Spinal cord (tissue), 10 donors: ENCODE data around the gene TAF1. TPM values are rescaled to one million over a fixed set of nuclear protein-coding genes. Genes with fewer than 3 reads are reported as not detected.
"Not testable (repeated sequence)": the region's sequence is repeated elsewhere in the genome, so short reads cannot be mapped to it uniquely, and the experiment has no call there.

Source experiments
- DNase-seq, 6 donors: peaks; one replicate each; pipeline versions ENCODE4 v3.0.0 to v3.0.0-alpha.2; 2013 to 2015; ENCODE audit warnings: low spot score in 6 of 6, low read depth in 4 of 6
- H3K27ac ChIP-seq: one replicate; pipeline ENCODE4 v1.5.1; 2013; ENCODE audit warnings: low read depth, low read length, control low read depth
- H3K27me3 ChIP-seq: one replicate; pipeline ENCODE4 v1.6.1; 2013; ENCODE audit warnings: low read length; ENCODE audit not compliant: control insufficient read depth, insufficient read depth
- H3K36me3 ChIP-seq: one replicate; pipeline ENCODE4 v1.6.1; 2013; ENCODE audit warnings: low read length; ENCODE audit not compliant: control insufficient read depth, insufficient read depth
- H3K4me1 ChIP-seq: one replicate; pipeline ENCODE4 v1.6.1; 2013; ENCODE audit warnings: low read length; ENCODE audit not compliant: control insufficient read depth, insufficient read depth
- H3K4me3 ChIP-seq: one replicate; pipeline ENCODE4 v1.5.1; 2013; ENCODE audit warnings: low read depth, low read length, control low read depth
- H3K9me3 ChIP-seq: one replicate; pipeline ENCODE4 v1.6.1; 2013; ENCODE audit warnings: low read length; ENCODE audit not compliant: control insufficient read depth, insufficient read depth
- WGBS: methylation state at CpG from one replicate; pipeline ENCODE4 v1.1.5; 2013; ENCODE audit warnings: missing lambda C conversion rate; ENCODE audit not compliant: insufficient coverage; 5-methylcytosine and 5-hydroxymethylcytosine counted together
- polyA plus RNA-seq, 2 donors: library from polyadenylated mRNA; unstranded; fragments of 120-200 nt; gene quantifications; one replicate each; pipeline ENCODE4 v1.2.1, GENCODE V29; 2013; ENCODE audit not compliant: insufficient read length in 2 of 2
- total RNA-seq, 2 donors: library from RNA; depleted of rRNA in 1 of 2; stranded (reverse); fragments of 120-200 nt in 1 of 2; fragments of >200 nt in 1 of 2; gene quantifications; one replicate each; pipeline versions ENCODE4 v1.2.3 to v1.2.4, GENCODE V29; 2013 to 2014
- donor health status: healthy.

The TAF1 gene
- total and polyA plus RNA-seq, 4 donors, result 26.3 to 53.6 (median 35.9) TPM

- Histone ChIP-seq H3K36me3 (peaks cover 5% of the 10 kb centered on the region), H3K9me3 (no peaks in the 10 kb centered on the region), H3K4me1 (peaks cover 14% of the 10 kb centered on the region), H3K27me3 (no peaks in the 10 kb centered on the region), H3K4me3 (peak overlapping the region; percentile 58), H3K27ac (peak overlapping the region; percentile 63)
- WGBS, result 41% methylated on average over 13 of the region's 16 CpGs
- no peak for DNase-seq
These were observed 742 bp upstream of the TAF1 start for GRCh38 chrX:71365356-71365874.

DNA sequence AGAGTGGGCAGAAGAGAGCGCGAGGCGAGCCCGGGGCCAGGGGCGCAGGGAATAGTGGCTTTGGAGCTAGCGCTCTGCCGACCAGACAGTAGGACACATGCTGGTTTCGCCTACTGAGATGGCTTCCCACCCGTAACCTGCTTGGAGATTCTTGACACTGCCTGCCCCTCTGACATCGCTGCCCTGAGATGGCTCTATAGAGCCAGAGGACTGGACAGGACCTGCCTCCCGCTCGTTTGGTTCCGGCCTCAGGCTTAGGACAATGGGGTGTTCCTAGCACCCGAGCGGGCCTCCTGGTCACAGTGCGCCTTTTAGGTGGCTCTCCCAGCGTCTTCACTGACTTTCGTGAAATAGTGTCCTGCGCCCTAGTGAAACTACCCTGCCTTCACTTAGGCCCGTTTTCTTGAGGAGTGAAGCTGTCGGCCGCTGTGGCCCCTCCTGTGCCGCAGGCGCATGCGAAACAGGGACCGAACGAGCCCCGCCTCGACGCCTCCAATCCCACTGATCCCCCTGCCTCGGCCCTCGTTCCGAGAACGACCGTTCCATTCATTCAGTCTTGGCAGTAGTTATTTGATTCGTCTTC is 608 bp downstream of the TAF1 start:
- H3K4me1 ChIP-seq, result peaks cover 14% of the 10 kb centered on the region
- peak in 2 of 6 donors; percentile 35 for DNase-seq
- H3K27me3 ChIP-seq, result no peaks in the 10 kb centered on the region
- H3K27ac ChIP-seq, result peak overlapping the region; percentile 83
- H3K9me3 ChIP-seq, result no peaks in the 10 kb centered on the region
- H3K36me3 ChIP-seq, result peaks cover 5% of the 10 kb centered on the region
- peak overlapping the region; percentile 72 for H3K4me3 ChIP-seq
- WGBS, result 36% methylated on average over 32 of the region's 36 CpGs

DNA sequence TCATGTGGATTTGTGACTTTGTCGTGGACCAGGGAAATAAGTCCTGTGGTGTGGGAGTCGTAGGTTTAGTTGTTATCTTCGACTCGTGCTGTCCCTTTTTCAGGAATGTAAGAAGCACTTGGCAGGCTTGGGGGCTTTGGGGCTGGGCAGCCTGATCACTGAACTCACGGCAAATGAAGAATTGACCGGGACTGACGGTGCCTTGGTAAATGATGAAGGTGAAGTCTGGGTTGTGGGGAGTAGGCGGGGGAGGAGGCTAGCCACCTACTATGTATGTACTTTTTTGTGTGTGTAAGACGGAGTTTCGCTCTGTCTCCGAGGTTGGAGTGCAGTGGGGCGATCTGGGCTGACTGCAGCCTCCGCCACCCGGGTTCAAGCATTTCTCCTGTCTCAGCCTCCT is 1.2 kb downstream of the TAF1 start:
- peaks cover 5% of the 10 kb centered on the region for H3K36me3 ChIP-seq
- no peaks in the 10 kb centered on the region for H3K27me3 ChIP-seq
- peaks cover 14% of the 10 kb centered on the region for H3K4me1 ChIP-seq
- peak overlapping the region; percentile 72 for H3K4me3 ChIP-seq
- 55% methylated on average over 14 of the region's 14 CpGs for WGBS
- DNase-seq, result peak in 1 of 6 donors; percentile 1
- no peak overlapping the region for H3K27ac ChIP-seq
- H3K9me3 ChIP-seq, result no peaks in the 10 kb centered on the region

DNA sequence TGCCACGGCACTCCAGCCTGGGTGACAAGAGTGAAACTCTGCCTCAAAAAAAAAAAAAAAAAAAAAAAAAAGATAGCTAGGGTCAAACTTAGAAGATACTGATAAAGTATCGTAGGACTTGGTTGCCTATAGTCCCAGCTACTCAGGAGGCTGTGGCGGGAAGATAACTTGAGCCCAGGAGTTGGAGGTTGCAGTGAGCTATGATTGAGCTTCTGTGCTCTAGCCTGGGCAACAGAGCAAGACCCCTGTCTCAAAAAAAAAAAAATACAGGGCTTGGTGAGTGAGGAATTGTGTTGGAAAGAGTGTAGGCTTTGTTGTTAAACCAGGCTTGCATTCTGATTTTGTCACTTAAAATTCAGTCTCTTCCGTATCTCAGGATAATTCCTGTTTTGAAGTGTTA is 6.2 kb downstream of the TAF1 start:
- WGBS, result 87% methylated on average over 3 of the region's 4 CpGs
- H3K4me1 ChIP-seq, result peaks cover 6% of the 10 kb centered on the region
- H3K9me3 ChIP-seq, result no peaks in the 10 kb centered on the region
- H3K27ac ChIP-seq, result no peak overlapping the region
- peaks cover 16% of the 10 kb centered on the region for H3K36me3 ChIP-seq
- DNase-seq, result no peak
- no peaks in the 10 kb centered on the region for H3K27me3 ChIP-seq
- H3K4me3 ChIP-seq, result no peak overlapping the region

- Histone ChIP-seq H3K4me3 (no peak overlapping the region), H3K27me3 (no peaks in the 10 kb centered on the region), H3K4me1 (no peaks in the 10 kb centered on the region), H3K9me3 (no peaks in the 10 kb centered on the region), H3K36me3 (peaks cover 19% of the 10 kb centered on the region), H3K27ac (no peak overlapping the region)
- WGBS, result 94% methylated on average over 2 of the region's 3 CpGs
- no peak for DNase-seq
These were observed 12.6 kb downstream of the TAF1 start for GRCh38 chrX:71378732-71379131.

GRCh38 chrX:71391725-71392124 is 25.6 kb downstream of the TAF1 start:
- H3K27ac ChIP-seq, H3K9me3 ChIP-seq, H3K4me3 ChIP-seq, H3K27me3 ChIP-seq, DNase-seq, H3K4me1 ChIP-seq: not testable (repeated sequence)
- WGBS, result 73% methylated on average over 2 of the region's 4 CpGs
- H3K36me3 ChIP-seq, result peaks cover 29% of the 10 kb centered on the region

- H3K4me1 ChIP-seq, result no peaks in the 10 kb centered on the region
- no peaks in the 10 kb centered on the region for H3K9me3 ChIP-seq
- WGBS, result 91% methylated on average over 5 of the region's 5 CpGs
- DNase-seq, result no peak
- H3K36me3 ChIP-seq, result peaks cover 32% of the 10 kb centered on the region
- no peaks in the 10 kb centered on the region for H3K27me3 ChIP-seq
- no peak overlapping the region for H3K27ac ChIP-seq
- H3K4me3 ChIP-seq, result no peak overlapping the region
These were observed 27.8 kb downstream of the TAF1 start for GRCh38 chrX:71393919-71394318.

- Histone ChIP-seq H3K9me3 (no peaks in the 10 kb centered on the region), H3K27ac (no peak overlapping the region), H3K27me3 (no peaks in the 10 kb centered on the region), H3K4me3 (no peak overlapping the region), H3K4me1 (no peaks in the 10 kb centered on the region), H3K36me3 (peaks cover 31% of the 10 kb centered on the region)
- no peak for DNase-seq
- WGBS, result 77% methylated on average over 4 of the region's 5 CpGs
These were observed 30.4 kb downstream of the TAF1 start for GRCh38 chrX:71396576-71396975.

DNA sequence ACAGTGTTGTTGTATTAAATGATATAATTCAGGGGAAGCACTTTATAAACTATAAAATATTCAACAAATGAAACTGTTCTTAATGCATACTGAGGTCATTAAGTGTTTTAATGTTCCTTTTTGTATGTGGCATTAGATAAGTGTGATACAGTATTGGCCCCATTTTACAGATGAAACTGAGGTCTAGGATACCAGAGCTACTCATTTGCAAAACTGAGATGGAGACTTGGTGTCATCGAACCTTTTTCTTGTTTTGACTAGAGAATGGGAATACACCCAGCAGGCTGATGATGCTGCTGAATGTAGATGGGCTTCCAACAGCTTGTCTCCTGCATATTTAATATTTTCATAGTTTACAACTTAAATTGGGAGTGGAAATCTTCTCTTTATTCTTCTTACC is 34.6 kb downstream of the TAF1 start:
- Histone ChIP-seq H3K9me3 (no peaks in the 10 kb centered on the region), H3K4me1 (no peaks in the 10 kb centered on the region), H3K27ac (no peak overlapping the region), H3K4me3 (no peak overlapping the region), H3K36me3 (peaks cover 31% of the 10 kb centered on the region), H3K27me3 (no peaks in the 10 kb centered on the region)
- no CpG with 5 or more reads among the region's 1 CpG for WGBS
- DNase-seq, result no peak

DNA sequence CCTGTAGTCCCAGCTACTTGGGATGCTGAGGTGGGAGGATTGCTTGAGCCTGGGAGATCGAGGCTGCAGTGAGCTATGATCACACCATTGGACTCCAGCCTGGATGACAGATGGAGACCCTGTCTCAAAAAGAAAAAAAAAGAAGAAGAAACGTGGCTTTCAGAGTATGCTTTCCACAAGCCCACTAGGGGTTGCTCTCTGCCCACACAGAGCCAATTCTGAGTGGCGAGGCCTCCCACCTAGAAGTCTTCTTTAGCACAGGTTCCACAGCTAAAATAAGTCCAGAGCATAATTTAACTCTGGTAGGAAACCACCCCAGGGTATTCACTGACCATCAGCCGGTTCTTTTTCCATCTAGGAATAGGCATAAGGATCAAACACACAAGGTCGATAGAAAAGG is 50.1 kb downstream of the TAF1 start:
- WGBS, result no CpG with 5 or more reads among the region's 5 CpGs
- not testable (repeated sequence) for DNase-seq, H3K27me3 ChIP-seq, H3K4me1 ChIP-seq, H3K27ac ChIP-seq, H3K9me3 ChIP-seq, H3K4me3 ChIP-seq
- peaks cover 19% of the 10 kb centered on the region for H3K36me3 ChIP-seq
